Measurements from ENCODE around the gene ATP6V1C2.
"Not testable (repeated sequence)": the region's sequence is repeated elsewhere in the genome, so short reads cannot be mapped to it uniquely, and the experiment has no call there.

ATP6V1C2 gene

DNA sequence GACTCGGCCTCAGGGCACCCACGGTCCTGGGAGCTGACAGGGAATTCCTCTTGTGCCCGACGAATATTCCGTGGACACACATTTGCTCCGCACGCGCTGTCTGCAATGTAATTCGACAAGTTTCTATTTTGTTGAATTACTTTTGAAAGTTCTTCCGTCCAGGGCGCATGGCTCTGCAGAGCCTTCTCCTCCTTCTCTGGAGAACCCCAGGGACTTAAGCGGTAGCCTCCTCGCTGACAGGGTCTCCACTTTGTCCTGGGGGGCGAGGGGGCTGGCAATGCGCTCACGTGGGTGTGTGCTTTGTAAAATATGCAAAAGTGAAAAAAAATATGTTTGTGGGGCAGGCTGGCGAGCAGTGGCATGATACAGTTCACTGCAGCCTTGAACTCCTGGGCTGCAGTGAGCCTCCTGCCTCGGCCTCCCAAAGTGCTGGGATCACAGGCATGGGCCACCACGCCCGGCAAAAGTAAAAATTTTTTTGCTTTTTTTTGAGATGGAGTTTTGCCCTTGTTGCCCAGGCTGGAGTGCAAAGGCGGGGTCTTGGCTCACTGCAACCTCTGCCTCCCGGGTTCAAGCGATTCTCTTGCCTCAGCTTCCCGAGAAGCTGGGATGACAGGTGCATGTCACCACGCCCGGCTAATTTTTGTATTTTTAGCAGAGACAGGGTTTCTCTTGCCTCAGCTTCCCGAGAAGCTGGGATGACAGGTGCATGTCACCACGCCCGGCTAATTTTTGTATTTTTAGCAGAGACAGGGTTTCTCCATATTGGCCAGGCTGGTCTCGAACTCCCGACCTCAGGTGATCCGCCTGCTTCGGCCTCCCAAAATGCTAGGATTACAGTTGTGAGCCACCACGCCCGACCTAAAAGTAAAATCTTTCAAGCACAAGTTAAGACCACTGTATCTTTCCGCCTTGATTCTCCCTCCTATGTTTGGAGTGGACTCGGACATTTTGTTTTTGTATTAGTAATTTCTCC, 92.0 kb downstream of the ATP6V1C2 start:
- DNase-seq (ENCODE audit: low spot score): not testable (repeated sequence)

DNA sequence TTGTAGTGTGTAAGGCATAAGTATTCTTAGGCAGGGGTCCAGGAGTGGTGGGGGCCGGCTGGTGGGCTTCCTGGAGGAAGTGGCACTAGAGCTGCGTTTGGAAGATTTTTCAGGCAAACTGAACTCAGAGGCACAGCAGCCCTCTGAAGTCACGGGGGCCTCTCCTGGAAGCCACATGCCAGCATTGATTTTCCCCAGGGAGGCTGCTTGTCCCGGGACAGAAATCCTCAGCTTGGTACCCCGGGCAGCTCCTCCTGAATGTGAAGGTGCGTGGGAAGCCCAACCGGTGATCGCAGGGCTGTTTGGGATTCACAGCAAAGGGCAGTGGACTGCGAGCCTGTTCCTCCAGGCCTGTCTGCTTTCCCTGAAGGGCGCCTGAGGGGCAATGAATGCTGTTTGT, 92.7 kb downstream of the ATP6V1C2 start:
- DNase-seq (ENCODE audit: low spot score): no peak

DNA sequence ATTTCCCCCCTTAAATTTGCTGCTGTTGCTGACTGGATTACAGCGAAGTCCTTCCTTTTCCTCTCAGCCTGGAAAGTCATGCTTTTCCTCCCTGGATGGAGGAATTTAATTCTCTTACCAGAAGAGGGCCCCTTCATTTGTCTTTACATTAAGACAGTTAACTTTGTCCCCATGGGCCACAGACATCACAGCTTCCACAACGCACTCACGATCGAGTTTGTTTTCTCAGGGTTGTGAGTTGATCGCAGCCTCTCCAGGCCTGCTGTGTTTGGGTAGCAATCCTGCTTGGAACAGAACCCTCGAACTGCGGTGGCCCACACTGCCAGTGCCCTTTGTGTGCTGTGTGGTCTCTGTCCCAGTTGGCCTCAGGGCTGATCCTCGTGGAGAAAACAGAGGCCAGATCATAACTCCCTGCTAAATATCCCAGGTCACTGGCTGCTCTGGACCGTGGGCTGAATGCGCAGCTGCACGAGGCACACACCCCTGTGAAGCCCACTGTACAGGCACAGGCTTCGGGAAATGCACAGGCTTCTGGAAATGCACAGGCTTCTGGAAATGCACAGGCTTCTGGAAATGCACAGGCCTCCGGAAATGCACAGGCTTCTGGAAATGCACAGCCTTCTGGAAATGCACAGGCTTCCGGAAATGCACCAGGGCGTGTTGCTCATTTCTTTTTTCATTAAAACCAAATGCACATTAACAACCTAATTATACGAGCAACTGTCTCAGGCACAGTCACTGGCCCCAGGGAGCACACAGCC, 93.3 kb downstream of the ATP6V1C2 start:
- no peak for DNase-seq (ENCODE audit: low spot score)

DNA sequence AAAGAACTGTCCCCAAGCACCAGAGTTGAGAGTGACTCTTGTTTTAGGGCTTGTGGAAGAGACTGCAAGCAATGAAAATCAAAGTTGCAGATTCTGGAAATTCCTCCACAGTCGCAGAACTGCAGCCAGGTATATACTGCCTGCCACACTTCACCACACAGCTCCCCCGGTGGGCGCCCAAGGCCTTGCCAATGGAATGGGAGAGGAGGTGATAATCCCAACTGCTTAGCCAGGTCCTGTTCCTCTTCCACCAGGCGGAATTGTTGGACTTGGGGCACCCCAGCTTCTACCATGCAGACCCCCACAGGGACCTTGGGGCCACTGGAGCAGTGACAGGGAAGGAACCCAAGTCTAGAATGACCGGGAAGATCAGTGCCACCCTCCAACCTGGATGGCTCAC, 96.0 kb downstream of the ATP6V1C2 start:
- DNase-seq (ENCODE audit: low spot score): peak; percentile 37

DNA sequence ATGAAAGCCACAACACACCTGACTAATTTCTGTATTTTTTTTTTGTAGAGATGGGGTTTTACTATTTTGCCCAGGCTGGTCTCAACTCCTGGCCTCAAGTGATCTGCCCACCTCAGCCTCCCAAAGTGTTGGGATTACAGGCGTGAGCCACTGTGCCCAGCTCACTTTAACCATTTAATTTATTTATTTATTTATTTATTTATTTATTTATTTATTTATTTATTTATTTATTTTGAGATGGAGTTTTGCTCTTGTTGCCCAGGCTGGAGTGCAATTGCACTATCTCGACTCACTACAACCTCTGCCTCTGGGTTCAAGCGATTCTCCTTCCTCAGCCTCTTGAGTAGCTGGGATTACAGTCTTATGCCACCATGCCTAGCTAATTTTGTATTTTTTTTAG, 96.9 kb downstream of the ATP6V1C2 start:
- not testable (repeated sequence) for DNase-seq (ENCODE audit: low spot score)

DNA sequence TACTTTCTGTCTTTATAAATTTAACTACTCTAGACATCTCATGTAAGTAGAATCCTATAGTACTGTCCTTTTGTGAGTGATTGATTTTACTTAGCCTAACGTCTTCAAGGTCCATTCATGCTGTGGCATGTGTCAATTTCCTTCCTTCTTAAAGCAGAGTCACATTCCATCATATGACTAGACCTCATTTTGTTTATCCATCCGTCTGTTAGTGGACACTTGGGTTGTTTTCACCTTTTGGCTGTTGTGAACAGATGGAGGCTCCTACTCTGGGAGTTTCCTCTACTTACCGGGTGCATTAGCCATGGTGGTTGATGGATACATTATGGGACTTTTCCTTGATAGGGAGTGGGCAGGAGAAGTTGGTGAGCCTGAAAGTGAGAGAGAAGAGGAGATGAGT, 97.6 kb downstream of the ATP6V1C2 start:
- DNase-seq (ENCODE audit: low spot score): no peak

DNA sequence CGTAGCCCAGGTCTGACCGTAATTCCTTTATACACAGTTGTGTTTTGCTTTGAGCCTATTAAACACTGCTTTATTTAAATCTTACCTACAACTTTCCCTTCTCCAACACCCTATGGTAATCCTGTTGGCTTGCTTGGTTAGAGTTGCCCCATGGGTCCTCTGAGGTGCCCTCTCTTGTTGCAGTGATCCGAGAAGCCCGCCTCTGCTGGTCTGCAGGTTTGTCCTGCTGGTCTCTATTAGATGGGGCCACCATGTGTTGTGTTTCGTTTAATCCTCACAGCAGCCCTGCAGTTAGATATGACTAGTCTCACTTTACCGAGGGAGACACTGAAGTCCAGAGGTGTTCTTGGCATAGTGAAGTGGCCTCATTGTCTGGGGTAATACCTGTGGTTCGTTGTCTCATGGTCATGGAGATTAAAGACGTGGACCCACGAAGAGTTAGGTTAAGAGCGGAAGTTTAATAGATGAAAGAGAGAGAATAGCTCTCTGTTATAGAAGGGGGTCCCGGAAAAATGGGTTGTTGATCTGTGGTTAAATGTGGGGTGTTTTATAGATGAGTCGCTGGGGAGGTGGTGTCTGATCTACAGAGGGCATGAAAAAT, 98.4 kb downstream of the ATP6V1C2 start:
- no peak for DNase-seq (ENCODE audit: low spot score)

DNA sequence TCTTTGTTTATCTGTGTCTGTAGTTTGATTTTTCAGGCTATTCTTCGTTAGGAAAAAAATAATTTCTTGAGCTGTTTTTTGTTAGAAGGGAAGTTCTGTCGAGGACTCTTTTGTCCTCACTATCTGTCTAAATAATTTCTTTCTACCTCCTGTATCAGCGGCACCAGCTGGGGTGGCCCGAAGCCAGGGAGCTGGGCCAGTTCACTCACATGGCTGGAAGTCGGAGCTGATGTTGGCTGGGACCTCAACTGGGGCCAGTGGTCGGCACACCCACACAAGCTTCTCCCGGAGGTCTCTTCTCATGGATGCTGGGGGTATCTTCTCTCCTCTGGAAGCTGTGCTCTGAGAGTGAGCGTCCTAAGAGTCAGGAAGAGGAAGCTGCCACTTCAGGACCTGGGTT, 99.1 kb downstream of the ATP6V1C2 start:
- no peak for DNase-seq (ENCODE audit: low spot score)

DNA sequence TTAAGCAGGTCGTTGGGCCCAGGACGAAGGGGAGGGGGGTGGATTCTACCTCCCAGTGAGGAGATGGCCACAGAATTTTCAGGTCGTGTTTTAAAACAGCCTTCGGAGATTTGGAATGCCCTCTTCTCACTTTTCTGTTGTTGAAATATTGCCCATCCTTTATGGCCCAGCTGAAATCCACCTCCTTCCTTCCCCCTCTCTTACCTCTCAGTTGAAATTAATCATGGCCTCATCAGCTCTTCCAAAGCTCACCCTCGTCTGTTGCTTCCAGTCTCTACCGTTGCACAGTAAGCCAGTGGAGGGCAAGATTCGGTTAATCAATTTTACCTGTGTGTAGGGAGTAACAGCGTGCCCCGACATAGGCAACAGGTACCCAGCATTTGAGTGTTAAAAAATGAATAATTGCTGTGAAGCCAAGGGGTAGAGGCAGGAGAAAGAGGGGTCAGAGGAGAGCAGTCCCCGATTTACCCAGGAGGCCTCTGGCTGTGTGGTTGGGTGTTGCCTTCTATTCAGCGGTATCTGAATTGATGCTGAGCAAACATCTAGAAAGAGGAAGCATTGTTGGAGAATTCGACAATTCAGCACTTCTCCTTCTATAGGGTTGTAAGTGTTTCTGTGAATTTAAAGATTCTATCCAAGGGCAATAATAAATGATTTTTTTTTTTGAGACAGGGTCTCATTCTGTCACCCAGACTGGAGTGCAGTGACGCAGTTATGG, 99.7 kb downstream of the ATP6V1C2 start:
- no peak for DNase-seq (ENCODE audit: low spot score)

DNA sequence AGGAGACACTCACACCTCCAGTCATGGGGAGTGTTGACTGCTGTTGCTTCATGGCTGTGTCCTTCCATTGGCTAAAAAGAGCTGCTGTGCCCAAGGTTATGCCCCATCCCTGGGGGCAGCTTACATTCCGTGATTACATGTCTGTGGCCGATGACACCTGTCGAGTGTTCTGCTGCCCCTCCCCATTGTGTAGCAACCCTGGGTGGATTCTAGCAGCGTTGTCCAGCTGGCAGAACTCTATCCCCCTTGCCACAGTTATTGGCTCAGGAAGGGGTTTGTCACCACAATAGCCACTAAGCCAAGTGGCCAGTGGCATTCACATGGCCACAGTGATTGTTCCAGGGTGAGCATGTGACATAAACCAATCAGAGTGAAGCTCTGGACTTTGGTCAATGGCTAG, 102.8 kb downstream of the ATP6V1C2 start:
- no peak for DNase-seq (ENCODE audit: low spot score)

DNA sequence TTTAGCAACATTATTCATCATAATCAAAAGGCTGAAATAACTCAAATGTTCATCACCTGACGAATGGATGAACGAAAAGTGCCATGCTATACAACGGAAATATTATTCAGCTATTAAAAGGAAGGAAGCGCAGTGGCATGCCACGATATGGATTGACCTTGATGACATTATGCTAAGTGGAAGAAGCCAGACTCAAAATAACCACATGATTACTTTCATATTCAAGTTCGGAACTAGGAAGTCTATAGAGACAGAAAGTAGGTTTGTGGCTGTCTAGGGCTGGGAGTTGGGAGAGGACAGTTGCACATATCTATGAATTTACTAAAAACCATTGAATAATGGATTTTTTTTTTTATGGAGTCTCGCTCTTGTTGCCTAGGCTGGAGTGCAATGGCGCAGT, 104.6 kb downstream of the ATP6V1C2 start:
- no peak for DNase-seq (ENCODE audit: low spot score)

DNA sequence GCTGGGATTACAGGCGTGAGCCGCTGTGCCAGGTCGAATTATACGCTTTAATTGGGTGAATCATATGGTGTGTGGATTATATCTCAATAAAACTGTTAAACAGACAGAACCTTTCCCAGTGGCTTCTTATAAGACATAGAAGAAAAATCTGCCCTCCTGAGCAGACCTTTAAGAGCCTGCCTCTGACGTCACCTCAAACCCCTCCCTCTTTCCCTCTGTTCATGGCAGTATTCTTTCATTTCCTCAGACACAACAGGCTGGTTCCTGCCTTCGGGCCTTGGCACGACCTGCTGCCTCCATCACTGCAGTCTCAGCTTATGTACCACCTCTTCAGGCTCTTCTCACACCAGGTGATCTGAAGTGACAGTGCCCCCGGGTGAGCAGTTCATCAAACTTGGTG, 105.2 kb downstream of the ATP6V1C2 start:
- DNase-seq (ENCODE audit: low spot score): no peak

DNA sequence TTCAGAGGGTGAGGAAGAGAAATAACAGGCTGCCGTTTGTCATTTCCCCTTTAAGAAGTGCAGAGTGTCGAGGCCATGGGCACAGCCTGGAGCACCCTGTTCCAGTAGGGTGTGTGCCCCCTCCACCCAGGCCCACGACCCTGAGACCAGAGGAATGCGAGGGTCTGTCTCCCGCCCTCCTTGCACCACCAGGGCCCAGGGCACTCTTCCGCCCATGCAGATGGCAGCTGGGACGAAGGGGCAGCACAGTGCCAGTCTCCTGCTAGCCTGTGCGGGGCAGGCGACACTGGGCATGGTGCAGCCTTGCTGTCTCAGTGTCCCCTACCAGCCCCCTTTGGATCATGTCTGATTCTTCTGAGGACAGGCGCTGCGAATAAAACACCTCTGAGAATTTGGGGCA, 106.9 kb downstream of the ATP6V1C2 start:
- DNase-seq (ENCODE audit: low spot score): no peak

DNA sequence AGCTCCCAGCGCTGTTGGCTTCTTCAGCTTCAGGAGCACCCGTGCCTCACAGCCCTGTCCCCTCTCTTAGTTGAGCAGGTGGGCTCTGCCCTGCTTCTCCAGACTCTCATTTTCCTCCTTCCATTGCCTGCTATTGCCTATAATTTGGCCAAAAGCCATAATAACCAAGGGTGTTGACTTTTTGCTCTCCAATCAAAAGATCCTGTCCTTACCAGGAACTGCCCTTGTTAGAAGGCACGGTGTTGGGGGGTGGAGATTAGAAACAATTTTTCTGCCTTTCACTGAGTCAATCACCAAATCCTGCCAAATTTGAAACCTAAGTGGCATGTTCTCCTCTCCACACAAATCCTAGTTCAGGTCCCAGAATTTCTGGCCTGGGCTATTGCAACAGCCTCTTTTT, 107.9 kb downstream of the ATP6V1C2 start:
- DNase-seq (ENCODE audit: low spot score): no peak

DNA sequence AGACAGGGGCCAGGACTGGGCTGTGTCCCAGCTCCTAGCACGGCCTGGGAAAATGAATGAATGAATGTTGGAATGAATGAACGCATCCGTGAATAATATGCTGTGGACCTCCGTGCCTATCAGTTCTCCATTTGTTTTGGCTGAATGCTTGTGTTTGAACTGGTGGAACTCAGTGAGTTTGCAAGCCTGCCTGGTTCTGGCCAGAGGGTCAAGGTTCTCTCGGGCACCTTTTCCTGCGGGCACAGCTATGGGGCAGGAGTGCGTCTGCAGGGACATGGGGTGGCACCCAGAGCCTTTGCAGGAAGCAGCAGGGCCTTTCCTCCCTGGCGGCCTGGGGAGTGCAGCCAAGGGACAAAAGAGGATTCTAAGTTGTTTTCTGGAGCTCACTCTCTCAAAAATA, 108.8 kb downstream of the ATP6V1C2 start:
- no peak for DNase-seq (ENCODE audit: low spot score)

DNA sequence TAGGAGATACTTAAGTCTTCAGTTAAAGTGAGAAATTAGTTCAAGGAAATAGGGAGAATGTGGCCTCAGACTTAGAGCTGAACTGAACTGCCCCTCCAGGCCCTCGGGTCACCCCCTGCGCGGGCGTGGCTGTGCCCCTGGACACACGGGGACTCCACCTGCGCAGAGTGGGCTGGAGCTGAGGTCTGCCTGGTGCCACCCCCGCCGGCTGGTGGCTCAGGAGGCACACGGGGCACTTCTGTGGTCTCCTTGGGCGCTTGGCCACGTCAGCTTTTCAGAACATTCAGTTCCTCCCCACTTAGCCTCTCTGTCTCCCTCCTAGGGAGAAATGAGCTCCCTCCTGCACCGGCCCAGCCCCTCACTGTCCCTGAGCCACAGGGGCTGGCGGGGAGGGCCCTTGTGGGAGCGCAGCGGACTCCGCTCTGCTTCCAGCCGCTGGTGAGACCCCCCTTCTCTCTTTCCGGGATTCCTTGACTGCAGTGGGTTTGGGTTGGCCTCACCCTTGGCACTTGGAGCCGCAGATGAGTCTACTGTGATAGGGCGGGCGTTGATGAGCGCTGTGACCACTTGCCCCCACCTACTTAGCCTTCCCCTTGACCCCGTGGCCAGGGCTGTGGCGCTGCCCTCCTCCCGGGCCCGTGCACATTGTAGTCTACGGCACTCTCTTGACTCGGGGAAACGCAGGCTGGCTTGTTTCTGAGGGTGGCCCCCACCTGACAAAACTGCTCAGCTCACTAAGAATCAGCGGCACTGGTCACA, 109.4 kb downstream of the ATP6V1C2 start:
- no peak for DNase-seq (ENCODE audit: low spot score)

DNA sequence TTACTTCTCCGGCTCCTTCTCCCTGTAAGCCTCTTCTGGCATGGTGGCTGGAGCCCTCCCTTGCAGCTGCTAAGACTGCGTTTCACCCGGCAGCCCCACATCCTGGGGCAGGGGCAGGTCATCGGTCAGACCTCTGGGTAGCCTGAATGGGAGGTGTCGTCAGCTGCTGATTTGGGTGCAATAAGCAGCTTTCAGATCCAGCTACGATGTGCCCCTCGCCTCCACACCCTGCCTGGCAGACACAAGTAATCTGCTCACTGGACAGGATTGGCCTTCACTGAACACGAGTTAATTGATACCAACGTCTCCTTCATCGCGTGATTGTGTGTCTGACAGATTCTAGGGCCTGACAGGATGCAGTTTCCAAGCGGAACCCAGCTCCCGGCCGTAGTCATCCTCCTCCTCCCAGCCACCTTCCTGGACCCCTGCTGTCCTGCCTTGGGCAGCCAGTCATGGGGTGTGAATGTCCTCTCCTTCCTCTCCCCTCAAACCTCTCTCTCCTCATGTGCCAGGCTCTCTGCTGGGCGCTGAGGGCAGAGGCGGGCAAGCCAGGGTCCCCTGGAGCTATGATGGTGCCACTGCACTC, 110.1 kb downstream of the ATP6V1C2 start:
- DNase-seq (ENCODE audit: low spot score): no peak

DNA sequence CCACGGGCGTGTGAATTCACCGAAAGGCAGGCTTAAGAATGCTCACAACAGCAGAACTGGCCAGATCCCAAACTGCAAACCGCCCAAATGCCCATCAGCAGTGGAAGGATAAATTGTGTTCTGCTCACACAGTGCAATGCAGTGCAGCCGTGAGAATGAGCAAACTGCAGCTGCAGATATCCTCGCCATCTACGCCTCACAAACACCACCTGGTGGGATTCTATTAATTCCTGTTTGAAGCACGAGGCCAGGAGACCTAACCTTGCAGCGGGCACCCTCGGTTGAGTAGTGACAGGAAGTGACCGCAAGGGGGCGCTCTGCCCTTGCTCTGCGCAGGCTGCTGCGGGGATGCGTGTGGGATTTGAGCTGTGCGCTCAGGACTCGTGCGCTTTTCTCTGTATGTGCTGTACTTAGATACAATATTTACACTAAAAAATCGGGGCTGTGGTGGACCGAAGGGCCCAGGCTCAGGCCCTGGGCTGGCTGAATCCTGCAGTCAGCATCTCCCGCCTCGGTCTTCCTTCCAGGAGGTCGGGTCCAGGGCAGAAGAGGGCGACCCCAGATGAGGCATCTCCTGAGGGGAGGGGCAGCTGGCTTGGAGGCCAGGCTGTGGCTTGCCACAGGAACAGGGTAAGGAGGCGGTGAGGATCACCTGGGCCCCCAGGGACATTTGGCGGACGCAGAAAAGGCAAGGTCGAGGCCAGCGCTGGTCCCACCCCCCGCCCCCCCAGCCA, 110.9 kb downstream of the ATP6V1C2 start:
- DNase-seq (ENCODE audit: low spot score): peak; percentile 76

DNA sequence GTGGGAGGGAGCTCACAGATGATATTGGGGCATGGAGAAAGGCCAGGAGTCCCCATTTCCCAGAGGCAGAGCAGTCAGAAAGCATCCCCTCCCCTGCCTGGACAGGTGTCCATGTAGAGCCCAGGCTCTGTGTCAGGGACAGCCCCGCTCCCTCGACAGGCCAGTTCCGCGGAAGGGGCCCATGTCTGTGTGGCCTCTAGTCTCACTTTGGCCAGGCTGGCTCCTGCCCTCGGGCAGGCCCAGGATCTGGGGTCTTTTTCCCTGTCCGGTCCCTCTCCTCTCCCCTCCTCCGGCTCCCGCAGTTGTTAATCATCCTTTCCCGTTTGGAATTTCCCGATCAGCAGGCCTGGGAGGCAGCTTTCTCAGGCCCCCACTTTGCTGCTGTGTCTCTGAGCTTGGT, 111.6 kb downstream of the ATP6V1C2 start:
- DNase-seq (ENCODE audit: low spot score): no peak

DNA sequence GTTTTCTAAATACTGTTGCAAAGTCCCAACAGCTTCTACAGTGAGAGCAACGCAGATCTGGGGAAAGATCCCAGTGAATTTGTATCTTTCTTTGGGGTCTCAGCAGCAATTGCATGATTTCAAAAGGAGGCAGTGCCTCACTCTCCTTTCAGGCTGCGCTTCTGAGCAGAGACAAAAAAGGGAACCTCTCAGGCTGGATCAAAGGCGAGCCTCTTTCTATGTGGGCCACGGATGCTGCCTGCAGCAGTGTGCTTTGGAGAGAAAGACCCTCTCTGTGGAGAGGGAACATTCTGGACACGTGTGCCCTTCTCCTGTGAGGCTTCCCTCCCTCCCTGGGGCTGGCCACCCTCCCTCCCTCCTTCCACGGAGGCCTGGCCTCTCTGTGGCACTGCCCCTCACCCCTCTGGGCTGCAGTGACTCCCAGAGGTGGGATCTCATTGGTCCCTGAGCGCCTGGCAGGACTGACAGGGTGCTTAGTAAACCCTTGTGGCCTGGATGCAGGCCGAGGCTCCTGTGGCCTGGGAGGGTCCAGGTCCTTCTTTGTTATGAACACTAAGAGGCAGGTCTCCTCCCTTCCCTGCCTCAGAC, 112.7 kb downstream of the ATP6V1C2 start:
- DNase-seq (ENCODE audit: low spot score): no peak
